Measurements from ENCODE around the gene NRBF2.
A peak's percentile ranks its signal among the peaks of the same experiment; 100 is the strongest.

NRBF2 gene

GRCh38 chr10:63157845-63158624, 24.9 kb downstream of the NRBF2 start:
- peak; percentile 57 for DNase-seq (ENCODE audit: low spot score)
- in situ Hi-C loops (cut with MboI; ENCODE audit: low pct_unique_long_range_greater_than_20kb, low sequenced_read_pairs, unreplicated experiment): loop anchor here (10.0 kb wide), 1 partner anchor 563 kb away; no protein-coding TSS in a partner anchor
- TF ChIP-seq CTCF (IDR thresholded peaks at IDR 0.05; ENCODE audit: extremely low read depth, insufficient read depth, missing control alignments): peak; percentile 75

- no peak for DNase-seq (ENCODE audit: low spot score)
- in situ Hi-C loops (cut with MboI; ENCODE audit: low pct_unique_long_range_greater_than_20kb, low sequenced_read_pairs, unreplicated experiment): no loop called here
- no peak for TF ChIP-seq CTCF (IDR thresholded peaks at IDR 0.05; ENCODE audit: extremely low read depth, insufficient read depth, missing control alignments)
Observed at GRCh38 chr10:63161592-63161991, 28.5 kb downstream of the NRBF2 start.

- in situ Hi-C loops (cut with MboI; ENCODE audit: low pct_unique_long_range_greater_than_20kb, low sequenced_read_pairs, unreplicated experiment): no loop called here
- no peak for TF ChIP-seq CTCF (IDR thresholded peaks at IDR 0.05; ENCODE audit: extremely low read depth, insufficient read depth, missing control alignments)
- no peak for DNase-seq (ENCODE audit: low spot score)
Observed at GRCh38 chr10:63164166-63164623, 31.1 kb downstream of the NRBF2 start.

DNA sequence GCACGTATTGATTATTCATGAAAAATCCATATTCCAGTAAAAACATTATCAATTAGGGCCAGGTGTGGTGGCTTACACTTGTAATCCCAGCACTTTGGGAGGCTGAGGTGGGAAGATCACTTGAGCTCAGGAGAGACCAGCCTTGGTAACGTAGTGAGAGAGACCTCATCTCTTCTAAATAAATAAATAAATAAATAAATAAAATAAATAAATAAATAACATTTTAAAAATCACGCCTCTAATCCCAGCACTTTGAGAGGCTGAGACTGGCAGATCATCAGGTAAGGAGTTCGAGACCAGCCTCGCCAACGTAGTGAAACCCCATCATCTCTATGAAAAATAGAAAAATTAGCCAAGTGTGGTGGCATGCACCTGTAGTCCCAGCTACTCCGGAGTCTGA, 32.1 kb downstream of the NRBF2 start:
- no peak for TF ChIP-seq CTCF (IDR thresholded peaks at IDR 0.05; ENCODE audit: extremely low read depth, insufficient read depth, missing control alignments)
- no peak for DNase-seq (ENCODE audit: low spot score)
- in situ Hi-C loops (cut with MboI; ENCODE audit: low pct_unique_long_range_greater_than_20kb, low sequenced_read_pairs, unreplicated experiment): loop anchor here (5.0 kb wide), 1 partner anchor 552 kb away; no protein-coding TSS in a partner anchor

DNA sequence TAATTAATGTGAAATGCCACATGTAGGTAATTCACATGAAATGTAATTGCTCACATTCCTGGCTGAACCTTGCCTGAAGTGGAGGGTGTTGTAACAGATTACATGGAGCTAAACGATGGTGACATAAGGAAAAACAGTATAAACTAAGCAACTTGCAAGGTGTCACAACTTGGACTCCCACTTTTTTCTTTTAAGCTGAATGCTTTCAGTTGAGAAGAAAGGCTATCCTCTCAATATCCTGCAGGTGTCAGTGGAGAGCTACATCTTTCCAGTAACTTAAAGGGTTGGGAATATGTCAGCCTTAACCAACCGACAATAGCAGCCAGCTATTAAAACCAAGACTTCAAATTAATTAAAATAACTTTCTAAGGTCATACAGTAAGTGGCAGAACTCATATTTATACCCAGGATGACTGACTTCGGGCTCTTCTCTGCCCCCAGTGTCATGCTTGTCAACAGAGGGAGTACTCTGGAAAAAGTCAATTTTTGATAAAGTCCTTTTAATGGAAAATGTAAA, 33.7 kb downstream of the NRBF2 start:
- no peak for DNase-seq (ENCODE audit: low spot score)
- TF ChIP-seq CTCF (IDR thresholded peaks at IDR 0.05; ENCODE audit: extremely low read depth, insufficient read depth, missing control alignments): peak; percentile 72
- in situ Hi-C loops (cut with MboI; ENCODE audit: low pct_unique_long_range_greater_than_20kb, low sequenced_read_pairs, unreplicated experiment): loop anchor here (5.0 kb wide), 1 partner anchor 551 kb away; no protein-coding TSS in a partner anchor

DNA sequence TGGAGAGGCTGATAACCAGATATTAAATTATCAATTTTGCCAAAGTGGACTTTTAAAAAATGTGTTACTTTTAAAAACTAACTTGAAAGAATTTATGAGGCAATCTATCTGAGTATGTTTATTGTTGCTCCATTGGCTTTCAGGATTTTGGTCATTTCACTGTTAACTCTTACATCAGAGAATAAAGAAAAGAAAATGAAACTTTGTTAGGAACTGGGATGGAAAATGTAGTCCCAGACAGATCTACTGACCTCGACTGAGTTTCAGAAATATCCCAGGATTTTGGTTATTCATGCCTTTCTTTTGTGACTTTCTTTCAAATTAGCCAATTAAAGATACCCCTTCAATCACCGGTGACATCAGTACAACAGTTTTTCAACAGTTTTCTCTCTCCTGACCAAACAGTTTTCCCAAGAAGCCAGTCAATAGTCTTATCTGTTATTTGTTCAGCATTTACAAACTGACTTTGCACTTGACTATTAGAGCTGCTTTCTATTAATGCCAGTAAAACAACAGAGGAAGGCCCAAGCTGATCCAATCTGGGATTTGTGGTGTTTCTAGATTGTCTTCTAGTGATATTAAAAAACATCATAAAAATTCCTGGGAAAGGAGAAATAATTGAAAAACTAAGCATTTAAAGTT, 35.8 kb downstream of the NRBF2 start:
- in situ Hi-C loops (cut with MboI; ENCODE audit: low pct_unique_long_range_greater_than_20kb, low sequenced_read_pairs, unreplicated experiment): loop anchor here (5.0 kb wide), 1 partner anchor 548 kb away; no protein-coding TSS in a partner anchor
- TF ChIP-seq CTCF (IDR thresholded peaks at IDR 0.05; ENCODE audit: extremely low read depth, insufficient read depth, missing control alignments): no peak
- DNase-seq (ENCODE audit: low spot score): no peak
